ENCODE measurements around the gene RCCD1.

Gene RCCD1

DNA sequence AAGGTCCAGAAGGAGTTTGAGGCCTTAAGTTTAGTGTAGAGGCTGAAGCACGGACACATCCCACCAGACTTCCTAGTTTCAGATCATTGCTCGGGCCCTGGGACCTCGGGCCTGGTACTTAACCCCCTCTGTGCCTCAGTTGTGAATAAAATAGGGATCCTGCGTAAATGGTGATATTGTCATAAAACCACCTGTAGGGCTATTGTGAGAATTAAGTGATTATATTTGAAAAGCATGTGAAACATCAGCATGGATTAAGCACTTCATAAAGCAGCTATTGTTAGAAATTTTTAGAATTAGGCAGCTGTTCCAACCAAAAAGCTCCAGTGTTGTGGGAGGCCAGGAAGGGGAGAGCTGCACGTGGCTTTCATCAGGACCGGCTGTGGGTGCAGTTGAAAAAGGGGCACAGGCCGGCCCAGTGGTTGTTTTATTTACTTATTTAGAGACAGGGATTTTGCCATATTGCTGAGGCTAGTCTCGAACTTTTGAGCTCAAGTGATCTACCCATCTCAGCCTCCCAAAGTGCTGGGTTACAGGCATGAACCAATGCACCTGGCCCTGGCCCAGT is 4.4 kb downstream of the RCCD1 start:
- ATAC-seq (replicated peaks) (no peak), DNase-seq (no peak)
- Mint-ChIP-seq H3K27ac (no peak overlapping the region), H3K4me1 (peaks cover 9 to 23% of the 10 kb centered on the region in 2 donors), H3K27me3 (no peaks in the 10 kb centered on the region), H3K9me3 (no peaks in the 10 kb centered on the region), H3K4me3 (no peak overlapping the region), H3K36me3 (peaks cover 29 to 48% of the 10 kb centered on the region in 2 donors)

GRCh38 chr15:90959894-90960293 is 5.2 kb downstream of the RCCD1 start:
- Mint-ChIP-seq H3K27me3 (no peaks in the 10 kb centered on the region), H3K4me3 (no peak overlapping the region), H3K27ac (no peak overlapping the region), H3K36me3 (peaks cover 29 to 44% of the 10 kb centered on the region in 2 donors), H3K9me3 (no peaks in the 10 kb centered on the region), H3K4me1 (peaks cover 7 to 16% of the 10 kb centered on the region in 2 donors)
- no peak for DNase-seq
- no peak for ATAC-seq (replicated peaks)

GRCh38 chr15:90960298-90961091 is 5.8 kb downstream of the RCCD1 start:
- no peaks in the 10 kb centered on the region for H3K27me3 Mint-ChIP-seq
- DNase-seq (no peak), ATAC-seq (replicated peaks) (no peak)
- H3K9me3 Mint-ChIP-seq = no peaks in the 10 kb centered on the region
- peaks cover 29 to 49% of the 10 kb centered on the region in 2 donors for H3K36me3 Mint-ChIP-seq
- no peak overlapping the region for H3K27ac Mint-ChIP-seq
- no peak overlapping the region for H3K4me3 Mint-ChIP-seq
- H3K4me1 Mint-ChIP-seq = peaks cover 7 to 10% of the 10 kb centered on the region in 2 donors

DNA sequence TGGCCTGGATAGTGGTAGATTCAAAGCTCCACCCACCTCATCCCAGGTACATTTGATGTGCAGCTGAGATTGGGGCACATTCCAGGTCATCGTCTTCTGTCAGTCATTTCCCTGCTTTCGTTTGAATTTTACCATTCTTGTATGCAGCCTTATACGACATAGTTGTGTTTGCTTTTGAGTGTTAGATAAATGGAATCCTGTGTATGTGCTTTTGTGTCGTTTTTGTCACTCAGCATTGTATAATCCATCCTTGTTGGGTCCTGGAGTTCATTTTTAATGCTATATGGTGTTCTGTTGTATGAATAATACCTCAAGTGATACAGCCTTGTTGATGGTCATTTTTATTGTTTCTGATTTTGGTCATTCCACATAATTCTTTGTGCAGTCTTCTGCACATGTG is 7.3 kb downstream of the RCCD1 start:
- Mint-ChIP-seq H3K27me3 (no peaks in the 10 kb centered on the region), H3K4me1 (peaks cover 3 to 5% of the 10 kb centered on the region in 2 donors), H3K27ac (no peak overlapping the region), H3K9me3 (no peaks in the 10 kb centered on the region), H3K36me3 (peaks cover 29 to 54% of the 10 kb centered on the region in 2 donors), H3K4me3 (no peak overlapping the region)
- ATAC-seq (replicated peaks) (no peak), DNase-seq (no peak)

DNA sequence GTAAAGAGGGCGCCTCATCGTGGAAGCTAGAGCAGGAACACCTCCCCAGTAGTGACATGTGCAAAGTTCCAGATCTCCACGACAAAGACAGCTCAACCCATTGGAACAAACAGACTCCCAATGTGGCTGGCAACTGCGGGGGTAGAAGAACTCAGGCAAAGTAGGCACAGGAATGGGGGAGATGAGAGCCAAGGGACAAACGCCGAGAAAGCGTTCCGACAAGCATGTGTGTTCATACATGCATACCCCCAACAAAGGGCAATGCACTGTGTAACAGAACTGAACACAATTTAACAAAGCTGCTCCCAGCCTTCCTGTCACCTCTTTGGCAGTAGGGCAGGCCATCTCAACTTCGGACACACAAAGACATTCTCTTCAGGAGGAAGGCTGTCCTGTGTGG is 11.6 kb downstream of the RCCD1 start:
- no peaks in the 10 kb centered on the region for H3K4me1 Mint-ChIP-seq
- H3K36me3 Mint-ChIP-seq = peaks cover 16 to 40% of the 10 kb centered on the region in 2 donors
- no peaks in the 10 kb centered on the region for H3K27me3 Mint-ChIP-seq
- no peak overlapping the region for H3K27ac Mint-ChIP-seq
- no peak for ATAC-seq (replicated peaks)
- no peak overlapping the region for H3K4me3 Mint-ChIP-seq
- no peaks in the 10 kb centered on the region for H3K9me3 Mint-ChIP-seq
- DNase-seq = no peak

DNA sequence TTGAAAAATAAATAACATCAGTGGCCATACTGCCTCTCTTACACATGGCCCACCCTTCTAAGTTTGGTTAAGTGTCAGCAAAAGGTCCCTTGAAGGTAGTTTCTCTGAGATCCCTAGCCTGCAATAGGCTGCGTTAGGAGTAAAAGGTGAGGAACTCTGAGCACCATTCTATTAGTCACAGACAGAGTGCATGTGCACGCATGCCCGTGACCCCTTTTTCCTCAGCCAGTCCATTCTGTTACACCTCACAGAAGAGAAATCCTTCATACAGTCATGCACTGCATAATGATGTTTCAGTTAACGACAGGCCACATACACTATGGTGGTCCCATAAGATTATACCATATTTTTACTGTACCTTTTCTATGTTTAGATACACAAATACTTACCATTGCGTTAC is 12.5 kb downstream of the RCCD1 start:
- DNase-seq (no peak), ATAC-seq (replicated peaks) (no peak)
- Mint-ChIP-seq H3K9me3 (no peaks in the 10 kb centered on the region), H3K27me3 (no peaks in the 10 kb centered on the region), H3K36me3 (peaks cover 9 to 31% of the 10 kb centered on the region in 2 donors), H3K27ac (no peak overlapping the region), H3K4me3 (no peak overlapping the region), H3K4me1 (no peaks in the 10 kb centered on the region)

DNA sequence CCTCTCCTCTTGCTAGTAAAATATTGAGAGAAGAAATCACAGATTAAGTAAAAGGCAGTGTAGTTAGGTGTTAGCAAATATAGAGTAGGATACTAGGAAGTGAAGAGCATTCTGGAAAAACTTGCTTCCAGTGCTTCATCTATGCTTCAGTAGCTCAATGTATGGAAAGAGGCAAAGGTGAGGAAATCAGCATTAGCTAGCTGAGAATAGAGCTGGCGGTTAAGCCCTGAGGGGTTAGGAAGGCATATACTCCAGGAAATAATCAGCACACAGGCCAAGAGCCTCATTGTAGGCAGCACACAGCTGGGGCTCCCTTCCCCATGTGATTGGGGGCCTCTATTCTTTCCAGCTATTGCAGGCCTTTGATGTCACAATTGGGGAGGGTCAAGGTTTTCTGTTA is 13.8 kb downstream of the RCCD1 start:
- peaks cover 4 to 23% of the 10 kb centered on the region in 2 donors for H3K36me3 Mint-ChIP-seq
- DNase-seq (no peak), ATAC-seq (replicated peaks) (no peak)
- H3K27ac Mint-ChIP-seq = peak overlapping the region; percentile 25
- no peaks in the 10 kb centered on the region for H3K4me1 Mint-ChIP-seq
- H3K9me3 Mint-ChIP-seq = no peaks in the 10 kb centered on the region
- H3K4me3 Mint-ChIP-seq = no peak overlapping the region
- H3K27me3 Mint-ChIP-seq = no peaks in the 10 kb centered on the region

DNA sequence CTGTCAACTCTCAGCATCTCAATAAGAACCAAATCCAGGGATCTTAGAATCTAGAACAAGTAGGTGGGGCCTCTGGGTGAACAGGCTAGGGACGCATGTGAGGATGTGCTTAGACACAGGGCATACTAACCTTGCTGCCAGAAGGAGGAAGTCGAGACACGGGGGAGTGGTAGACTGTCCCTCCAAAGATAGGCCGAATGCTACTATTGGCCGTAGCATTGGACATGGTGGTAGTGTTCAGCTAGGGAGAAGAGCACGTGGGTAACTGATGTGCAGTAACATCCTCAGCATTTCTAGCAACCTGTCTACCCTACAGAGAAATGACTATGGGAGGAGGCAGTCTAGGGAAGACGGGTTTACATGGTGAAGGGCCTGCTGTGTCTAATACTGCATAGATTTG is 15.6 kb downstream of the RCCD1 start:
- Mint-ChIP-seq H3K27ac (peak overlapping the region; percentile 42), H3K36me3 (peaks cover 14 to 23% of the 10 kb centered on the region in 2 donors)

DNA sequence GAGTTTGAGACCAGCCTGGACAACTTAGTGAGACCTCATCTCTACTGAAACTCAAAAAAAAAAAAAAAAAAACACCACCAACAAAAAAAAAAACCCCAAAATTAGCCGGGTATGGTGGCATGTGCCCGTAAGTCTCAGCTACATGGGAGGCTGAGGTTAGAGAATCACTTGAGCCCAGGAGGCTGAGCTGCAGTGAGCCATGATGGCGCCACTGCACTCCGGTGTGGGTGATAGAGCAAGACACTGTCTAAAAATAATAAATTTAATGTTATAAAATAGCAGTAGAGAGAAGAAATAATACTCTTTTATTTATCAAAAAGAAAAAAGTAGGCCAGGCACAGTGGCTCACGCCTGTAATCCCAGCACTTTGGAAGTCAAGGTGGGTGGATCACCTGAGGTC is 17.4 kb downstream of the RCCD1 start:
- H3K27ac Mint-ChIP-seq = no peak overlapping the region
- ATAC-seq (replicated peaks) (no peak), DNase-seq (no peak)
- H3K4me3 Mint-ChIP-seq = no peak overlapping the region
- no peaks in the 10 kb centered on the region for H3K27me3 Mint-ChIP-seq
- H3K4me1 Mint-ChIP-seq = no peaks in the 10 kb centered on the region
- peaks cover 16 to 21% of the 10 kb centered on the region in 2 donors for H3K36me3 Mint-ChIP-seq
- H3K9me3 Mint-ChIP-seq = no peaks in the 10 kb centered on the region

More for the DNA sequence above, 15.6 kb downstream of the RCCD1 start:
- H3K27me3 Mint-ChIP-seq = no peaks in the 10 kb centered on the region
- H3K9me3 Mint-ChIP-seq = no peaks in the 10 kb centered on the region
- DNase-seq (no peak), ATAC-seq (replicated peaks) (no peak)
- no peaks in the 10 kb centered on the region for H3K4me1 Mint-ChIP-seq
- no peak overlapping the region for H3K4me3 Mint-ChIP-seq

GRCh38 chr15:90974216-90974615 is 19.5 kb downstream of the RCCD1 start:
- peaks cover 23 to 30% of the 10 kb centered on the region in 2 donors for H3K36me3 Mint-ChIP-seq
- peaks cover 0 to under 1% of the 10 kb centered on the region in 2 donors for H3K4me1 Mint-ChIP-seq
- ATAC-seq (replicated peaks) = no peak

GRCh38 chr15:90979582-90979981 is 24.9 kb downstream of the RCCD1 start:
- H3K27me3 Mint-ChIP-seq = no peaks in the 10 kb centered on the region
- H3K9me3 Mint-ChIP-seq = no peaks in the 10 kb centered on the region
- H3K27ac Mint-ChIP-seq = no peak overlapping the region
- DNase-seq = no peak
- peaks cover 16 to 31% of the 10 kb centered on the region in 2 donors for H3K4me1 Mint-ChIP-seq
- no peak overlapping the region for H3K4me3 Mint-ChIP-seq
- no peak for ATAC-seq (replicated peaks)
- peaks cover 18 to 31% of the 10 kb centered on the region in 2 donors for H3K36me3 Mint-ChIP-seq

More at GRCh38 chr15:90974216-90974615, 19.5 kb downstream of the RCCD1 start:
- Mint-ChIP-seq H3K27ac (no peak overlapping the region), H3K27me3 (no peaks in the 10 kb centered on the region), H3K9me3 (no peaks in the 10 kb centered on the region), H3K4me3 (no peak overlapping the region)
- no peak for DNase-seq

DNA sequence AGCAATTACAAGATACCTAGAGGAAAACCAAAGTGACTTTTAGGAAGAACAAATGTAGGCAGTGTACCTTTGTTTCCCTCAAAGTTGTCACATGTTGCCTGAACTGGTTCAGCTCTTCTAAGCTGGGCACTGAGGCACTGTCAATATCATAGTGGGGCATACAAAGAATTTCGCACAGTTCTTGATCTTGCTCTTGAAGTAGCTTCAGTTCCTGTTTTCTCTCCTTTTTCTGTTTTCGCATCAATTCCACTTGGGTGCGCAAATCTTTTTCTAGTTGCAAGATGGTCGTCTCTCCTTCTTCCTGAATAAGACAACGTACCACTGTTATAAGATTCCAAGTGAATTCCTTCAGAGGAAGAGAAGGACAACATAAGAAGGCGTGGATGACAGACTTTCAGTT is 27.0 kb downstream of the RCCD1 start:
- H3K27ac Mint-ChIP-seq = peak overlapping the region; percentile 38
- H3K36me3 Mint-ChIP-seq = peaks cover 13 to 24% of the 10 kb centered on the region in 2 donors
- peak; percentile 95 for ATAC-seq (replicated peaks)
- H3K4me3 Mint-ChIP-seq = peak overlapping the region; percentile 39 to 51
- no peaks in the 10 kb centered on the region for H3K9me3 Mint-ChIP-seq
- peaks cover 16 to 31% of the 10 kb centered on the region in 2 donors for H3K4me1 Mint-ChIP-seq
- peak; percentile 16 for DNase-seq
- no peaks in the 10 kb centered on the region for H3K27me3 Mint-ChIP-seq

GRCh38 chr15:90982135-90982534 is 27.5 kb downstream of the RCCD1 start:
- H3K27ac Mint-ChIP-seq = peak overlapping the region; percentile 67

GRCh38 chr15:90986790-90987507 is 32.3 kb downstream of the RCCD1 start:
- H3K27me3 Mint-ChIP-seq = no peaks in the 10 kb centered on the region
- H3K4me3 Mint-ChIP-seq = no peak overlapping the region
- ATAC-seq (replicated peaks) (no peak), DNase-seq (no peak)
- no peak overlapping the region for H3K27ac Mint-ChIP-seq
- no peaks in the 10 kb centered on the region for H3K9me3 Mint-ChIP-seq
- H3K36me3 Mint-ChIP-seq = peaks cover under 1 to 11% of the 10 kb centered on the region in 2 donors
- H3K4me1 Mint-ChIP-seq = peaks cover 12 to 22% of the 10 kb centered on the region in 2 donors

More at GRCh38 chr15:90982135-90982534, 27.5 kb downstream of the RCCD1 start:
- H3K36me3 Mint-ChIP-seq = peaks cover 13 to 24% of the 10 kb centered on the region in 2 donors
- peaks cover 16 to 31% of the 10 kb centered on the region in 2 donors for H3K4me1 Mint-ChIP-seq
- no peaks in the 10 kb centered on the region for H3K9me3 Mint-ChIP-seq
- DNase-seq (no peak), ATAC-seq (replicated peaks) (peak; percentile 81 to 83)
- peak overlapping the region; percentile 39 to 51 for H3K4me3 Mint-ChIP-seq
- no peaks in the 10 kb centered on the region for H3K27me3 Mint-ChIP-seq

Data from stimulated activated naive B cell treated with anti-CD40 and anti-IgM and Interleukin-4, amounts not matched to agents 10 μg/mL and 1 μg/mL and 100 μg/mL, for 72 hours (primary cell).